GM18507 (cell line): ENCODE results near the gene AVPR1B.
"Not testable (repeated sequence)": the region's sequence is repeated elsewhere in the genome, so short reads cannot be mapped to it uniquely, and the experiment has no call there.

Experiments
- DNase-seq: peaks from one replicate; pipeline ENCODE4 v3.0.0; 2011; ENCODE audit warnings: low read depth; ENCODE audit not compliant: insufficient read length; ENCODE audit errors: extremely low spot score
- FAIRE-seq: peaks from 2 replicates; lab custom pipeline; 2011; peaks lifted over from hg19 to GRCh38; lab: Jason Lieb, UNC

Gene AVPR1B

DNA sequence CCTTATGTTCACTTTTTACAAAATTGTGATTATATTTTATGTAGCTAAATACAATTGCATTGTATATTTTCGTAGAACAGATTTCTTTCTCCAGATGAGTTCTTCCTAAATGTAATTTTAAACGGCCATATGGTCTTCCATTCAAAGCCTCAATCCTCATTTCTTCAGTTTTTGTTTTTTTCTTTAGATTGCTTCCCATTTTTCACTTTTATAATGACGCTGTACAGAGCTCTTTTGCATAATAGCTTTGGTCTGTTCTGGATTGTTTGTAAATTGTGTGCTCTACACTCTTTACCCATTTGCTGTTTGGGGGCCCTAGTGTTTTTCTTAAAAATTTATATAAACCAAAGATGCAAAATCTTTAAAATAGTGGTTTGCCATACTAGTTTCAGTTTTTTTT, 27.8 kb downstream of the AVPR1B start:
- no peak for FAIRE-seq
- DNase-seq: no peak

- FAIRE-seq (no peak), DNase-seq (no peak)
Observed at GRCh38 chr1:206087091-206087490, 30.1 kb downstream of the AVPR1B start.

DNA sequence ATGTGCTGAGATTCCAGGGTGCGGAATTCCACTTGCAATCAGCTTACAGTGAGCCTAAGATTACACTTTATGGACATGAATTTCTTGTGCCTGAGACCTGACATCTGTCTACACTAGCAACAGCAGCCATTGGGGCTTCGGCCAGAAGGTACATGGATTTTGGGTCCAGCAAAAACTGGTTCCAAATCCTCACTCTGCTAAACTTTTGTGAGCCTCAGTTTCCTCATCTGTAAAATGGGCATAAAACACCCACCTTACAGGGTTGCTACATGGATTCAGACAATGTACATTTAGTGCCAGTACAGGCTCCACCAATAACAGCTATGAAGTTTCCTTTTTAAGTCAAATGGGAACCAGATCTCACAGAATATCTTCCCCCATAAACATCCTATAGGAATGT, 33.4 kb downstream of the AVPR1B start:
- no peak for FAIRE-seq
- no peak for DNase-seq

DNA sequence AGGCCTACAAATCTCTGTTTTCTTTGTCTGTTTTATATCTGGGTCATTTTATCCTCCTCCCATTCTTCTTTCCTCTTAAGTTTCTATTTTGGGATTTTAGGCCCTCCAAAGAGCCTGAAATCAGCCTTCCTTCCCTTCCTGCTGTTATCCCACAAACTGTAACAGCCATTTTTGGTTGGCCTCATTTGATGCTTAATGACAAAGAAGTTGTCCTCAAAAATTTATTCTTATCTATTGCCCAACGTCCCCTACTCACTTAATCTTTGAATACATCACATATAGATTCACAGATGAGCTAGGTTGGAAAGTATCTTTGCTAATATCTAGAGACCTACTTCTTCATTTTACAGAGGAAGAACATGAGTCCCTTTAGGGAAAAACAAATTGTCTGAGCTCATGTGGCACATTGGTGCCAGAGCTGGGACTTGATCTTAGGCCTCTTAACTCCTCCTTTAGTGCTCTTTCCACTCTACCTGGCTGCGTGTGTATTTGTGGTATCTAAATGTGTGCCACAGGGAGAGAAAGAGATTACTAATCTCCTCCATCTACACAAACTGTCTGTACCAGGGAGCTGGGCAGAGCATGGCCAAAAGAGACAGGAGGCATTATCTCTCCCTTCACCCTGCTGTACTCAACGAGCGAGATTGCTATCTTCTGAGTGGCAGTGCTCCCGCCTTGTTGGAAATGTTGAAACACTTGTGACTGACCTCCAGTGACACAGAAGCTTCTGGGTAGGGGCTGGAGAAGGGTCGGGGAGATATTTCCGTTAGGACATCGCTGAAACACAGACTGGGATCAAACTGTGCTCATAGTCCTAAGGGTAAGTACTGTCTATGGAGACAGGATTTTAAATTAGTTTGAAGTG, 34.1 kb downstream of the AVPR1B start:
- FAIRE-seq (no peak), DNase-seq (no peak)

DNA sequence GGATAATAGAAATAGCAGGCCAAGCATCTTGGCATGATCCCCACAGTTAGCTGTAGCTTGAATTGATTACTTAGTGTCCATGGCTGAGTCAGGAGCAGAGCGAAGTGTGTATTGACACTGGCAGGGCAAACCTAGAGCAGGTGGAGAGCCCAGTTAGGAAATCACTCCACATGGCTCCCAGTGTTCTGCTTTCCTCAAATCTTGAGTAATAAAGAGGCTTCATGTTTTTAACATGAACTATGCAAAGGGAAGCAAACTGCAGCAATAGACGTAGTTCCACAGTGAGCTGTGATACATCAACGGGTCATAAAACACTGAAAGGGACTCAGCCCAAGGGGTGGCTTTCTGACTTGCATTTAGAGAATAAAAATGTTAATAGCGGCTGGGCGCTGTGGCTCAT, 35.3 kb downstream of the AVPR1B start:
- no peak for FAIRE-seq
- DNase-seq: no peak

GRCh38 chr1:206080026-206080820, 37.0 kb downstream of the AVPR1B start:
- DNase-seq: no peak
- FAIRE-seq: no peak

DNA sequence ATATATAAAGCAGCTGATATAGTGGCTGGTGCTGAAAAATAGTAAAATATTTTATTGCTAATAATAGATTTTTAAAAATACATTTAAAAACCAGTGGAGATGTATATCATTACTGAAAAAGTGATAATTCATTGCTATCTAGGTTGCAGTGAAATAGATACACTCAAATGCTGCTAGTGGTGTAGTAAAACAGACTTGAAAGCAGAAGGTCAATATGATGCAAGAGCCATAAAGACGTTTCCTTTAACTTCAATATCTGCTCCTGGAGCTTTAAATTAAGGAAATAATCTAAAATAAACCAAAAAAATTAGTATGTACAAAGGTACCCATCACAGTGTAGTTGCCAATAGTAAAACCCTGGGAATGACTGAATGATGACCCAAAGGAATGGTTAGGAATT, 38.1 kb downstream of the AVPR1B start:
- no peak for DNase-seq
- FAIRE-seq: no peak

DNA sequence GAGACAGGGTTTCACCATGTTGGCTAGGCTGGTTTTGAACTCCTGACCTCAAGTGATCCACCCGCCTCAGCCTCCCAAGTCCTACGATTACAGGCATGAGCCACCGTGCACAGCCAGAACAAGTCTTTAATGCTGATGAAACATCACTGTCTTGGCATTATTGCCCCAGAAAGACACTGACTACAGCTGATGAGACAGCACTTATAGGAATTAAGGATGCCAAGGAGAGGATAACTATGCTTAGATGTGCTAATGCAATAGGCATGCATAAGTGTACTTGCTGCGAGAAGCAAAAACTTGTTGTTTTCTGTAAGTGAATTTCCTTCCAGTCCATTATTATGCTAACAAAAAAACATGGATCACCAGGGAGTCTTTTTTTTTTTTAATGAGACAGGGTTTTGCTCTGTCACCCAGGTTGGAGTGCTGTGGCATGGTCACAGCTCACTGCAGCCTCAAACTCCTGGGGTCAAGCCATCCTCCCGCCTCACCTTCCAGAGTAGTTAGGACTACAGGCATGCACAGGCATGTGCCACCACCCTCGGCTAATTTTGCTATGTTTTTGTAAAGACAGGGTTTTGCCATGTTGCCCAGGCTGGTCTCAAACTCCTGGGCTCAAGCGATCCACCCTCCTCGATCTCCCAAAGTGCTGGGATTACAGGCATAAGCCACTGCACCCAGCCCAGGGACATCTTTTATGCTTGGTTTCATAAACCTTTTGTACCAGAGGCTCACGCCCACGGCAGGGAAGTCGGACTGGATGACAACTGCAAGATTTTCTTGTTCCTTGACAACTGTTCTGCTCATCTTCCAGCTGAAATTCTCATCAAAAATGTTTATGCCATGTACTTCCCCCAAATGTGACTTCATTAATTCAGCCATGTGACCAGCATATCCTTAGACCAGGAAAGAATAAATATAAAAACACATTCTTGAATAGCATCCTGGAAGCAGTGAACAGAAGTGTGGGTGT, 41.1 kb downstream of the AVPR1B start:
- DNase-seq (no peak), FAIRE-seq (no peak)

DNA sequence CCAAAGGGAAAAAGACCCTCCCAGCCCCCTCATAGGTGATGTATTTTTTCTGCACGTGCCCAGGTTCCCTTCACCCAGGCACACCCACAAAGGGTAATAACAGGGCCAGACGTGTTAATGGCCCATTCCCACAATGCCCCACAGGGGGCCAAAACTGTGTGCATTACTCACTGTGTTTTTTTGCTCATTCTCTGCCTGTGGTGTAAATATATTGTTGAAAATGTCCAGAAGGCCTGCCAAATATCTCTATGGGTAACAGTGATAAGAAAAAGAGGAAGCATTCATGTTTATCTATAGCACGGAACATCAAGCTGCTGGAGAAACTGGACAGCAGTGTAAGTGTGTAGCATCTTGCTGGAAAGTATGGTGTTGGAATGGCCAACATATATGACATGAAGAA, 42.3 kb downstream of the AVPR1B start:
- FAIRE-seq (no peak), DNase-seq (no peak)

DNA sequence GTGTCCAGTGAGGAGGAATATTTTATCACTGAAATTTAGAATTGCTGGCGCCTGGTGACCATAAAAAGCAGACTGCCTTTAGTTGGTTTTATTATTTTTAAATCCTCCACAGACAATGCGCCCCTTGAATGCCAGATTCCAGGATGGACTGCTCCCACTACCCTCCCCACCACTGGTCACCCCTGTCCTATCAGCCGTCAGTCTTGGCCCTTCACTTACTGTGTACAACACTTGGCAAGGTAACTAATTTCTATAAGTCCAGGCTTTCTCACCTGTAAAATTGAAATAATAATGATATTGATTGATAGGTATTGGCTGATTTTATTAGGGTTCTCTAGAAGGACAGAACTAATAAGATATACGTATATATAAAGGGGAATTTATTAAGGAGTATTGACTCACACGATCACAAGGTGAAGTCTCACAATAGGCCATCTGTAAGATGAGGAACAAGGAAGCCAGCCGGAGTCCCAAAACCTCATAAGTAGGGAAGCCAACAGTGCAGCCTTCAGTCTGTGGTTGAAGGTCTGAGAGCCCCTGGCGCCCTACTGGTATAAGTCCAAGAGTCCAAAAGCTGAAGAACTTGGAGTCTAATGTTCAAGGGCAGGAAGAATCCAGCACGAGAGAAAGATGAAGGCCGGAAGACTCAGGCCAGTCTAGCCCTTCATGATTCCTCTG, 46.4 kb downstream of the AVPR1B start:
- FAIRE-seq: no peak

DNA sequence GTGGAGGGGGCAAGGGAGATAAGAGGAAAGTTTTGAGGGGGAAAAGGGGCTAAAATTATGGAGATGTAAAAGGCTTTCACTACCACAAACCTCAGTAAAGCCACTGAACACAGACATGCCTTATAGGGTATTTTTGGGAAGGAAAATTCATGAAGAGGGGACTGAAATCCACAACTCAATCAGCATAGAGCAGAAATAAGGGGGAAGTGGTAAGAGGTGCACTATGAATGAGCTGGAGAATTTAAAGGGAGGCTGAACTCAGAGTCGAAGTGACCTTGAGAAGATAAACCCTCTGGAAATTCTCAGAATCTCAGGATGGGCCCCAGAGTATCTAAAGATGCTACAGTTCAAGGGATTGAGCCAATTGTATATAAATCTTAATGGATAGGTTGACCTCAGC, 48.9 kb downstream of the AVPR1B start:
- no peak for DNase-seq

More for the DNA sequence above, 46.4 kb downstream of the AVPR1B start:
- no peak for DNase-seq

GRCh38 chr1:206067486-206068227, 49.5 kb downstream of the AVPR1B start:
- no peak for DNase-seq
- no peak for FAIRE-seq

More for the DNA sequence above, 48.9 kb downstream of the AVPR1B start:
- FAIRE-seq: no peak

DNA sequence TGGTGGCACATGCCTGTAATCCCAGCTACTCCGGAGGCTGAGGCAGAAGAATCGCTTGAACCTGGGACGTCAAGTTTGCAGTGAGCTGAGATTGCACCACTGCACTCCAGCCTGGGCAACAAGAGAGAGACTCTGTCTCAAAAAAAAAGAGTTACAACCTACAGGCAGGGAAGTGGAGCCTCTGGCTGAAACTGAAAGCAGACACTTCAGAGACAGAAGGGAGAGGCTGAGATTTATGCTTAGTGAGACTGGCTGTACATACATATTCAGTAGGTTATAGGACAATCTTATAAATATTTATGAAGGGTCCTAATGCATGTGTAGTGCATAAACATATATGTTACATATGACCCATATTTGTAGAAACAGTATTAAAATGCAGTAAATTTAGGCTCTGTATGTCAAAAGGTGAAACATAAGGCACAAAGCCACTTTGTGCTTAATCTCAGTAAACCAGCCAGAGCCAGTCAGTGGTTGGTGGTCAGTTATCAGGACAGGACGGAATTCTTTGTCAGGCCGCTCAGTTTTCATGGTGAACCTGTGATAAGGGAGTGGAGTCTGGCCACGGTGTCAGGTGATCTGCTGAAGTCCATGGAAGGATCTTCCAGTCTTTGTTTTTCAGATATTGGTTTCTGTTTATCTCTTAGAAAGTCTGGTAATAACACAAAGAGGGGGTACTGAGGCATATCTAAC, 50.6 kb downstream of the AVPR1B start:
- peak; percentile 86 for FAIRE-seq
- no peak for DNase-seq

- no peak for DNase-seq
- no peak for FAIRE-seq
Observed at GRCh38 chr1:206065547-206066145, 51.5 kb downstream of the AVPR1B start.

- FAIRE-seq, DNase-seq: not testable (repeated sequence)
Observed at GRCh38 chr1:206064501-206064900, 52.7 kb downstream of the AVPR1B start.

DNA sequence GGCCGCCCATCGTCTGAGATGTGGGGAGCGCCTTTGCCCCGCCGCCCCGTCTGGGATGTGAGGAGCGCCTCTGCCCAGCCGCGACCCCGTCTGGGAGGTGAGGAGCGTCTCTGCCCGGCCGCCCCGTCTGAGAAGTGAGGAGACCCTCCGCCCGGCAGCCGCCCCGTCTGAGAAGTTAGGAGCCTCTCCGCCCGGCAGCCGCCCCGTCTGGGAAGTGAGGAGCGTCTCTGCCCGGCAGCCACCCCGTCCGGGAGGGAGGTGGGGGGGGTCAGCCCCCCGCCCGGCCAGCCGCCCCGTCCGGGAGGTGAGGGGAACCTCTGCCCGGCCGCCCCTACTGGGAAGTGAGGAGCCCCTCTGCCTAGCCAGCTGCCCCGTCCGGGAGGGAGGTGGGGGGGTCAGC, 53.2 kb downstream of the AVPR1B start:
- not testable (repeated sequence) for FAIRE-seq, DNase-seq

- DNase-seq (no peak), FAIRE-seq (no peak)
Observed at GRCh38 chr1:206062464-206062863, 54.7 kb downstream of the AVPR1B start.
